Measurements from ENCODE around the gene PITPNB.

The PITPNB gene

DNA sequence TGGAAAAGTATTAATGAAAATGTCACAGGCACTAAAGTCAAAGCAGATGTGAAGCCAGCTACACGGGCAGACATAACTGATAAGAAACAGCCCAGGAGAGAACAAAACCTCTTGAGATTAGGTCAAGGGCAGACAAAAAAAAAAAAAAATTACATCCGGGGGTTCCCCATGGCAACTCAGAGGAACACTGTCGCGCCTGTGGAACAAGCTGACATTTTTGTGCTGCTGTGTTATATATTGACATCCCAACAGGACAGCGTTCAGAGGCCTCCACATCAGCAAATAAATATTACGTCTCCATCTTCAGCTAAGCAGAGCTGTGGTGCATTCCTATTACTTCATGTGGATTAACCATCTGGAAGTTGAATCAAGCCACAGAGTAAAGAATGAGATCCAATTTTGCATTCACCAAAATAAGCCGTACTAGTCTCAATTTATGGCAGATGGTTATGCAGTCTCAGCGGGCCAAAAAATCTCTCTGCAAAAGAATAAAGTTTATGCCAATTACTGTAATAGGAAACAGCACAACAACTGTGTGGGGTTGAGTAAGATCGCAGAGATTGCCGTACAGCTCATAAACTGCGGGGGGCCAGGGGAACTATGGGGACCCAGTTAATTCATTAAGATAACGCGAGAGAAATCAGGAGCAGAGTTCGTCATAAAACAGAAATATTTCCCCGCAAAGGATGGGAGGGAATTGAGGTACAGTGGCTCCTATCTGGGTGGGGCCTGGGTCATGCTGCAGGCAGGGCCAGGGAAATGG lies 76.2 kb downstream of the PITPNB start:
- Histone ChIP-seq H3K79me2 (ENCODE audit: control insufficient read depth, low read length) (no peaks in the 10 kb centered on the region), H3K27ac (ENCODE audit: low read depth, low read length) (no peak overlapping the region)
- TF ChIP-seq, protein P1, sequence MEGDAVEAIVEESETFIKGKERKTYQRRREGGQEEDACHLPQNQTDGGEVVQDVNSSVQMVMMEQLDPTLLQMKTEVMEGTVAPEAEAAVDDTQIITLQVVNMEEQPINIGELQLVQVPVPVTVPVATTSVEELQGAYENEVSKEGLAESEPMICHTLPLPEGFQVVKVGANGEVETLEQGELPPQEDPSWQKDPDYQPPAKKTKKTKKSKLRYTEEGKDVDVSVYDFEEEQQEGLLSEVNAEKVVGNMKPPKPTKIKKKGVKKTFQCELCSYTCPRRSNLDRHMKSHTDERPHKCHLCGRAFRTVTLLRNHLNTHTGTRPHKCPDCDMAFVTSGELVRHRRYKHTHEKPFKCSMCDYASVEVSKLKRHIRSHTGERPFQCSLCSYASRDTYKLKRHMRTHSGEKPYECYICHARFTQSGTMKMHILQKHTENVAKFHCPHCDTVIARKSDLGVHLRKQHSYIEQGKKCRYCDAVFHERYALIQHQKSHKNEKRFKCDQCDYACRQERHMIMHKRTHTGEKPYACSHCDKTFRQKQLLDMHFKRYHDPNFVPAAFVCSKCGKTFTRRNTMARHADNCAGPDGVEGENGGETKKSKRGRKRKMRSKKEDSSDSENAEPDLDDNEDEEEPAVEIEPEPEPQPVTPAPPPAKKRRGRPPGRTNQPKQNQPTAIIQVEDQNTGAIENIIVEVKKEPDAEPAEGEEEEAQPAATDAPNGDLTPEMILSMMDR (IDR thresholded peaks at IDR 0.05; ENCODE audit: low read depth, low read length, poor library complexity, severe bottlenecking): no peak
- TF ChIP-seq EZH2phosphoT487 (IDR thresholded peaks at IDR 0.05; ENCODE audit: borderline replicate concordance, low read length): no peak

DNA sequence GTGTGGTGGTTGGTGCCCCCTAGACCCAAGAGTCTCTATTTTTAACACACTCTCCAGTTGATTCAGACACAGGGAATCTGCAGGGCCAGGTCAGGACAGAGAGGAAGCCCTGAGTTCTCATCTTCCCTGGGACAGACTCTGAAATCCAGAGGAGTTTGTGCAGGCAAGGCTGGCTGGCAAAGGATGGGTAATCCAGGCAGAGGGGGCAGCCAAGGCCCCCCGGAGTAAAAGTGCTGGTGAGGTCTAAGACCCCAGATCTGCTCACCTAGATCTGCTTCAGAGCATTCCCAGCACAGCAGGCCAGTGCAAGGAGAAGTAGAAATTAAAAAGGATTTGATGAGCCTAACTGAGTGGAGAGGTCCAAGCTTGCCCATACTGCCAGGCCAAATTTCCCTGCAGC lies 76.9 kb downstream of the PITPNB start:
- Histone ChIP-seq H3K4me1 (ENCODE audit: control insufficient read depth, low read length) (no peaks in the 10 kb centered on the region), H3K4me2 (ENCODE audit: low read length) (no peak overlapping the region), H3K79me2 (ENCODE audit: control insufficient read depth, low read length) (no peaks in the 10 kb centered on the region), H3K36me3 (ENCODE audit: control insufficient read depth, low read length) (peaks cover 2% of the 10 kb centered on the region; the same call in 1 of the 2 replicates), H3K27ac (ENCODE audit: low read depth, low read length) (no peak overlapping the region), H3K4me3 (ENCODE audit: low read length) (no peak overlapping the region), H3K9me2 (replicated peaks; ENCODE audit: control insufficient read depth, low read length) (no peaks in the 10 kb centered on the region), H4K20me1 (ENCODE audit: control insufficient read depth, insufficient read depth, low read depth, low read length) (no peaks in the 10 kb centered on the region), H3K9me3 (ENCODE audit: control insufficient read depth, insufficient read depth, low read length) (no peaks in the 10 kb centered on the region), H3K27me3 (ENCODE audit: control insufficient read depth, low read length) (no peaks in the 10 kb centered on the region), H3F3A (ENCODE audit: control insufficient read depth, insufficient read depth) (no peaks in the 10 kb centered on the region)
- no peak for TF ChIP-seq EZH2phosphoT487 (IDR thresholded peaks at IDR 0.05; ENCODE audit: borderline replicate concordance, low read length)

More for the DNA sequence above, 76.2 kb downstream of the PITPNB start:
- Histone ChIP-seq H3K27me3 (ENCODE audit: control insufficient read depth, low read length) (no peaks in the 10 kb centered on the region), H3K36me3 (ENCODE audit: control insufficient read depth, low read length) (peaks cover 2% of the 10 kb centered on the region; the same call in 1 of the 2 replicates), H4K20me1 (ENCODE audit: control insufficient read depth, insufficient read depth, low read depth, low read length) (no peaks in the 10 kb centered on the region), H3F3A (ENCODE audit: control insufficient read depth, insufficient read depth) (no peaks in the 10 kb centered on the region), H3K4me1 (ENCODE audit: control insufficient read depth, low read length) (no peaks in the 10 kb centered on the region), H3K4me3 (ENCODE audit: low read length) (no peak overlapping the region), H3K9me2 (replicated peaks; ENCODE audit: control insufficient read depth, low read length) (no peaks in the 10 kb centered on the region), H3K9me3 (ENCODE audit: control insufficient read depth, insufficient read depth, low read length) (no peaks in the 10 kb centered on the region), H3K4me2 (ENCODE audit: low read length) (no peak overlapping the region)

DNA sequence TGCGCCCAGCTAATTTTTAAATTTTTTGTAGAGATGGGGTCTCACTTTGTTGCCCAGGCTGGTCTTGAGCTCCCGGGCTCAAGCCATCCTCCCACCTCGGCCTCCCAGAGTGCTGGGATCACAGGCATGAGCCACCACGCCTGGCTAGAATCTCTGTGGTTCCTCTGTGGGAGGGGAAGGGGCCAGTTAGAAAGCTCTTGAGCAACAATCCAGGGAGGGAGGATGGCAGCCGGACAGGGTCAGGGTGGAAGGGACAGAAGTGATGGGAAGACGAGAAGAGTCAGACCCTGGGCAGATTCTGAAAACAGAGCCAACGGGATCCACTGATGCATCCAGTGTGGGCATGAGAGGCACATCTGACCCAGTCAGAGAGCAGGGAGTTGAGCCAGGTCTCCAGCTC lies 78.6 kb downstream of the PITPNB start:
- H3F3A ChIP-seq (ENCODE audit: control insufficient read depth, insufficient read depth): no peaks in the 10 kb centered on the region
- no peak overlapping the region for H3K4me2 ChIP-seq (ENCODE audit: low read length)
- H3K27me3 ChIP-seq (ENCODE audit: control insufficient read depth, low read length): no peaks in the 10 kb centered on the region
- no peaks in the 10 kb centered on the region for H3K79me2 ChIP-seq (ENCODE audit: control insufficient read depth, low read length)
- no peaks in the 10 kb centered on the region for H3K9me2 ChIP-seq (replicated peaks; ENCODE audit: control insufficient read depth, low read length)
- H4K20me1 ChIP-seq (ENCODE audit: control insufficient read depth, insufficient read depth, low read depth, low read length): no peaks in the 10 kb centered on the region
- no peak overlapping the region for H3K4me3 ChIP-seq (ENCODE audit: low read length)
- H3K4me1 ChIP-seq (ENCODE audit: control insufficient read depth, low read length): no peaks in the 10 kb centered on the region
- H3K9me3 ChIP-seq (ENCODE audit: control insufficient read depth, insufficient read depth, low read length): no peaks in the 10 kb centered on the region
- no peak for TF ChIP-seq EZH2phosphoT487 (IDR thresholded peaks at IDR 0.05; ENCODE audit: borderline replicate concordance, low read length)
- TF ChIP-seq, protein P1 (IDR thresholded peaks at IDR 0.05; ENCODE audit: low read depth, low read length, poor library complexity, severe bottlenecking): no peak
- no peaks in the 10 kb centered on the region for H3K36me3 ChIP-seq (ENCODE audit: control insufficient read depth, low read length)
- no peak overlapping the region for H3K27ac ChIP-seq (ENCODE audit: low read depth, low read length)

DNA sequence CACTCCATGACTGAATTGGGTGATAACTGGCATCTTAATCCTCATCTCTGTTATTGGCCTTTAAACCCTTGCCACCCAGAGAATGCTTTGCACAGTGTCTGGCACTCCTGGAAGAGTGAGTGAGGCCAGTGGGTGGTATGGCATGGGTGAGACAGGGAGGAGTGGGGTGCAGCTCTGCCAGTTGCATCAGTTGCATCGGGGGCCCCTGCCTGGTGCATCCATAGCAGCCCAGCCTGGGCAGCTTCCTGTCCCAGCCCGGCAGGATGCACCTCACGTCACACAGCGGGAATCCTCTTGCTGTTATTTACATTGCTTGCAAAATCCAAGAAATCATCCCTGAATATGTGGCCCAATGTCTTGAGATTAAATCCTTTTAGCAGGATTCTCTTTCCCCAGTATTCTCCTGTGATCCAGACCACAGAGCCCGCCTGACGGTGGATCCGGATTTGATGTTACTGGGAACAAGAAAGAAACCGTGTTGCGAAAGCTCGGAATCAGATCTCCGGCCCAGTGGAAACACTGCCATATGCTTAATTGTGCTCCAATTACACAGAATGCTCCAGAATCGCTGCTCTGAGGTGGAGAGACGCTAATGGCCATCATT lies 79.9 kb downstream of the PITPNB start:
- Histone ChIP-seq H4K20me1 (ENCODE audit: control insufficient read depth, insufficient read depth, low read depth, low read length) (no peaks in the 10 kb centered on the region), H3K9me3 (ENCODE audit: control insufficient read depth, insufficient read depth, low read length) (no peaks in the 10 kb centered on the region), H3K4me3 (ENCODE audit: low read length) (no peak overlapping the region), H3F3A (ENCODE audit: control insufficient read depth, insufficient read depth) (no peaks in the 10 kb centered on the region), H3K27ac (ENCODE audit: low read depth, low read length) (no peak overlapping the region), H3K27me3 (ENCODE audit: control insufficient read depth, low read length) (no peaks in the 10 kb centered on the region), H3K36me3 (ENCODE audit: control insufficient read depth, low read length) (no peaks in the 10 kb centered on the region), H3K4me1 (ENCODE audit: control insufficient read depth, low read length) (no peaks in the 10 kb centered on the region), H3K4me2 (ENCODE audit: low read length) (no peak overlapping the region), H3K79me2 (ENCODE audit: control insufficient read depth, low read length) (no peaks in the 10 kb centered on the region), H3K9me2 (replicated peaks; ENCODE audit: control insufficient read depth, low read length) (no peaks in the 10 kb centered on the region)
- TF ChIP-seq, protein P1 (IDR thresholded peaks at IDR 0.05; ENCODE audit: low read depth, low read length, poor library complexity, severe bottlenecking): no peak
- TF ChIP-seq EZH2phosphoT487 (IDR thresholded peaks at IDR 0.05; ENCODE audit: borderline replicate concordance, low read length): no peak
